ENCODE results near the gene CPXM2.

The CPXM2 gene
- 0 to 2.8 (median 0) reads per million in 17 experiments for total RNA-seq

DNA sequence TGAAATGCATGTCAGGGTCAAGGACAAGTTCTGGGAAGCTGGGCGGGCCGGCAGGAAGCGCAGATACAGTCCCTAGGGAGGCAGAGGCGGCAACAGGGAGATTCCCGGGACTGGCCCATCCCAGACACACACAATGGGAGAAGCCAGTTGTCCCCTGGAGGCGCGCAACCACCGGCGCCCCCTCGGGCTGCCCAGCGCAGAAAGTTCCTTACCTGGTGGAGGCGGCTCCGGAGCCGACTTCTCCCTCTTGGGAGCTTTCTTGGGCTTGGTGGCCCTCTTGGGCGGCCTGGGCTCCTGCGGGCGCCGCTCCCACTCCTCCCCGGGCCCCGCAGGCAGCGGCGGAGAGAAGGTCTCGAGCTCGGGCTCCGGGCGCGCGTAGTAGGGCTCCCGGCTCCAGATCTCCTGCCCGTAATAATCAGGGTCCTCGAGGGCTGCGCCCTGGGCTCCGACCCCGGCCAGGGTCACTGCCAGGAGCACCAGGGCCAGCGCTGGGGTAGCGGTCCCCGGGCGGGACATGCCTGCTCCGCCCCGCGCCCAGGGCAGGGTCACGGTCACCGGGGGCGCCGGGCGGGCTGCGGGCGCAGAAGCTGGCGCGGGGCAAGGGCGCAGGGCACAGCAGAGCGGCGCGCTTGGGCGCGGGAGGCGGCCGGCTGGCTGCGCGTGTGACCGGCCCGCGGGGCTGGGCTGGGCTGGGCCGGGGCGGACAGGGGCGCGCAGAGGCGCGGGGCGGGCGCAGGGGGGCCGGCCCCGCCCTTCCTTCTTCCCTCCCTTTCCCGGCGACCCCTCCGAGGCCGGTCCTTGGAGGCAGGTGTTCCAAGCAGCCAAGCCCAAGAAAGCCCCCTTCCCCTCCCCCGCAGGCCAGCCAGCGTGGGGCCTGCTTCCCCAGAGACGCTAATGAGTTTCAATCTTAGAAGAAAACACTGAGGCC, at the start of gene CPXM2:
Gene CPXM2, minus strand, starts transcription at position 664 of the 928 bp plus-strand sequence. Its CDS starts 148 bp downstream, at position 516.
- DNase-seq: no peak

DNA sequence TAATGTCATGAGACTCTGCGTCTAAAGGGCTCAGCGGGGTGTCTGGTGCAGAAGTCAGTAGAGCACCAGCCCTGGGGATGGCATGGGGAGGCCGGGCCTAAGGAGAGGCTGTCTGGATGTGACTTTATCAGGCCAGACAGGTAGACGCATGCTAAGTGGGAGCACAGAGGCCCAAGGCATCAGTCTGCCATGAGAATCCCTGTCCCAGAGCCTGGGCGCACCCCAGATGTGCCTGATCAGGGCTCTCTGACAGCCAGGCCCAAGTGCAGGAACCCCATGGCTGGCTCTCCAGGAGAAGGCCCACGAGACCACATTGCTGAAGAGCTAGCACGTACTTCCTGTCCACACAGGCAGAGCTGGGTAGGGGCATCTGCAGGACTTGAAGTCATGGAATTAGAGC, 48.0 kb upstream of the CPXM2 start:
- DNase-seq: no peak

DNA sequence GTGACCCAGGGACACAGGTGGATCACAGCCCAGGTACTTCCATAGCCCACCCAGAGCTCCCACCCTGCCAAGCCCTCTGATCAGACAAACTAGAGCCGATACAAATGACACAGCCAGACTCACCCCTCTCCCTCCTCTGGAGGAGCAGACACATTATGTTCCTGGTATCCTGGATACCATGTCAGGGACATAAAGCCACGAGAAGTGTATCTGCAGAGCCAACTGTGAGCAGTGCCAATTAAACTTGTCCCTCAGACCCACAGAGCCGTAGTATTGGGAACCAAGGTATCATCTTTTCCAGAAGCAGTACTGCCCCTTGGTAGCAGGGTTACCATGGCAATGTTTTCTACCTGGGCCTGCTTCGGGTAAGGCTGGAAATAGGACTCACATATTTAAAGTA, 47.3 kb upstream of the CPXM2 start:
- DNase-seq: no peak

- DNase-seq: no peak
These were observed 44.8 kb upstream of the CPXM2 start for GRCh38 chr10:123936426-123936825.

GRCh38 chr10:123935680-123936079, 44.1 kb upstream of the CPXM2 start:
- no peak for DNase-seq

- DNase-seq: no peak
These were observed 43.2 kb upstream of the CPXM2 start for GRCh38 chr10:123934846-123935245.

- no peak for DNase-seq
These were observed 38.9 kb upstream of the CPXM2 start for GRCh38 chr10:123930340-123931001.

GRCh38 chr10:123929791-123930190, 38.2 kb upstream of the CPXM2 start:
- DNase-seq: no peak

DNA sequence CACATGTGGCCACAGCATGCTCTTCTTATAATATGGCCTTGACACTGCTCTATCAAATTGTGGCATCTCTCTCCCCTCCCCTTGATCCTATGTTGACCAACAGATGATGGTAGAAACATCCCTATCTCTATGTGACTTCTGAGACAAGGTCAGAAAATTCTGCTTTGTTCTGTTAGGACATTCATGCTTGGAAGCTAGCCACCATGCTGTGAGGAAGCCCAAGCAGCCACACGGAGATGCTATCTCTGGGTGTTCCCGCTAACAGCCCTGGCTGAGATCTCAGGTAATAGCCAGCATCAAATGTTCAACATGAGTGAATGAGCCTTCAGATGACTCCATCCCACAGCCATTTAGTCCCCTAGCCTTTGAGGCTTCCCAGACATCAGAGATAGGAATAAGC, 36.8 kb upstream of the CPXM2 start:
- DNase-seq: no peak

DNA sequence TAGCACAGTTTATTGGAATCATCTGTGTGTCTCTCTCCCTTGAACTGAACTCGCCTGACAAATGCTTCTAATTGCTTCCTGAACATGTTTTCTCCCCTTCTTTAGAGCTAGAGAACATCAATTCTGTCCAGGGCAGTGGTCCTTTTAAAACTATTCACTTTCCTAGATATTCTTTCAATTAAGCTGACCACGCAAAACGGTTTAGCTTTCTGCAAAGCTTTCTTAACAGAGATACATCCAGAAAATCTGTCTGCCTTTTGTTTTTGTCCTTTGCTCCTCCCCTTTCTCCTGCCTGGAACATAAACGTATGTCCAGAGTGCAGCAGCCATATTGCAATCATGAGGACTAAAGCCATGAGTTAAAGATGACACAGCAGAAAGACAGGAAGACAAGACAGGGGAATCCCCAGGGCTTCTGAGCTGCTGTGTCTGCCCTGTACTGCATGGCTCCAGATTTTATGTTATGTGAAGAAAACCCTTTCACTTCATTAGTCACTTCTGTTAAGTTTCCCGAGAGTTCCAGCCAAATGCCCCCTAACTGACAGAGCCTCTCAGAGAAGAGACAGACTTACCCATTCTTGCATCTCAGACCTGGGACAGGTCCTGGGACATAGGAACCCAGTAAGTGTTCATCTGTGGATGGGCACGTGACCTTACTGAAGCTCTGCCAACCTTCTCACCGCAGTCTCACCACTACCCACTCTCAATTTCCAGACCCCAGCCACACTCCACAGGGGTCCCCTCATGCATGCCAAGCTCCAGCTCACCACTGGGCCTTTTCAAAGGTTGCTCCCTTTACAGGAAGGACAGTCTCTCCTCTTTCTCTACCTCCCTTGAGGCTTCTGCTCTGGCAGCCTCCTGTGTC, 35.0 kb upstream of the CPXM2 start:
- peak in 3 of 4 experiments; percentile 15 to 51 (median 29) for DNase-seq

- DNase-seq: no peak
These were observed 30.5 kb upstream of the CPXM2 start for GRCh38 chr10:123922126-123922525.

- no peak for DNase-seq
These were observed 25.2 kb upstream of the CPXM2 start for GRCh38 chr10:123916775-123917174.

DNA sequence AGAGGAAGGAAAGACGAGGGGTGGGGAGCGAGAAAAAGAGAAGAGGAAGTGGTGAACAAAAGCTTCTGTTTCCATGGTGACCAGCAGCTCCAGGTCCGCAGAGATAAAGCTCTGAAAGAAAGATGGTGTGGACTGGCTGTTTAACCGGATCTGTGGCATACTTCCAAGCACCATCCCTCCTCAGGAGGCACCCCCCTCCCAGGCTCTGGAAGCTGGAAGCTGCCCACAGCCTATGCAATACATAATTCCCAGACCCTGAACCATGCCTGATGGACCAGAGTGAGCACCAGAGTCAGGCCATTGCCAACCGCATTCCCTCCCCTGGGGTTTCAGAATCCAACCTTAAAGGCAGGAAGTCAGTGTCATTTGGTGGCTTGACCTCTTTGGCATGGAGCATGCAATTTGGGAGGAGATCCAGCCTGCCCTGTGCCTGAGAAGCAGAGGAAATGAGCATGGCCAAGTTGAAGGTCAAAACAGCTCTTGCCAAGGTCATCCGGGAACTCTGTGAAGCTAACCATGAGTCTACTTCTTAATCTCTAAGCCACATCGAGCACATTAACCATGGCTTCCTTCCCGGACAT, 22.2 kb upstream of the CPXM2 start:
- peak in 3 of 4 experiments; percentile 31 to 55 (median 31) for DNase-seq

DNA sequence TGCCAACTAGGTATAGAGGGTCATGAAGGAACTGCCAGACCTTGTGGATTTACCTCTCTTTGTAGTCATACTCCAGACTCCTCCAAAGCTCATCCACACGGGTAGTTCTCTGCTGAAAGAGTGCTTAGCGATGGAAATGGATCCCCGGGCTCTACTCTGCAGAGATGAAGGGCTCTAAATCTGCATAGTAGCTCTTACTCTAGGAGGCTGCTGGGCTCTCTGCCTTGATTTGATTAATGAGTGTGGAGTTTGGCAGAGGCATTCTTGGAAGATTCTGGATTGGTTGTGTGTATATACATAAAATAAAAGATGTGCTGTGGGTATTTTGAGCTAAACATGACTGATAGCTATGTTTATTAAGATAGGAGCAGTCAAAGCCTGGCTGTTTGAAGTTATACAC, 21.3 kb upstream of the CPXM2 start:
- DNase-seq: no peak

- DNase-seq: no peak
These were observed 20.9 kb upstream of the CPXM2 start for GRCh38 chr10:123912466-123912865.

- DNase-seq: no peak
These were observed 20.3 kb upstream of the CPXM2 start for GRCh38 chr10:123911866-123912265.

DNA sequence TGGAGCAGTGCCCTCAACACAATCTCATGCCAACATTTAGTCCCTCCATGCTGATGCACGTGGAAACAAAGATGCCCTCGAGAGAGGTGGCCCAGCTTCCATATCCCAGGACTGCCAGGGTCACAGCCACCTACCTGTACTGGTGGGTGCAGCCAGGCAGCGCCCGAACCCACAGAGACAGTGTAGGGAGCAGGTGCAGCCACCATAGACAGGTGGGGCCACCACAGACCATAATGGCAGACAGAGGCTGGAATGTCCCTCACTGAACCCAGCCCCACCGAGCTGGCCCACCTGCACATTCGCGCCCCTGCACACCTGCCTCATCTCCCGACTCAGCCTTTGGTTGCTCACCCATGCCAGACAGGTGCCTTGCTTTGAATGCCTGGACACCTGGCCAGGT, 18.3 kb upstream of the CPXM2 start:
- no peak for DNase-seq

DNA sequence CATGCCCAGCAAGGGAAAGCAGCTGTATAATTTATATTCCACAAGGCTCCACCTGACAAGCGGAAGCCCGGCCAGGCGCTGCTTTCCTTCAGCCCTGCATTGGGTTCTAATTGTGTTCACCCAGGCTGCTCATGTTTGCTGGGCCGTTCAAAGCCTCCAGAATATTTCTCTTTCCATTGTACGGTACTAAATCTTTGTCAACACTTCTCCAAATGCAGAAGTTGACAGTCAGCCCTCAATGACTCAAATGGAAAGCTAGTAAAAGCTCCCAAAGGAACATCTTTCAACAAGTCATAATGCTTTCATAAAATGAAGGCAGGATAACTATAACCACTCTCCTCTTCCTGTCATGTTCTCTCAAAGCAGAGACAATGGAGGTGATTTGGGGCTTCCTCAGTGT, 17.8 kb upstream of the CPXM2 start:
- DNase-seq: no peak

- no peak for DNase-seq
These were observed 16.8 kb upstream of the CPXM2 start for GRCh38 chr10:123908379-123908778.

DNA sequence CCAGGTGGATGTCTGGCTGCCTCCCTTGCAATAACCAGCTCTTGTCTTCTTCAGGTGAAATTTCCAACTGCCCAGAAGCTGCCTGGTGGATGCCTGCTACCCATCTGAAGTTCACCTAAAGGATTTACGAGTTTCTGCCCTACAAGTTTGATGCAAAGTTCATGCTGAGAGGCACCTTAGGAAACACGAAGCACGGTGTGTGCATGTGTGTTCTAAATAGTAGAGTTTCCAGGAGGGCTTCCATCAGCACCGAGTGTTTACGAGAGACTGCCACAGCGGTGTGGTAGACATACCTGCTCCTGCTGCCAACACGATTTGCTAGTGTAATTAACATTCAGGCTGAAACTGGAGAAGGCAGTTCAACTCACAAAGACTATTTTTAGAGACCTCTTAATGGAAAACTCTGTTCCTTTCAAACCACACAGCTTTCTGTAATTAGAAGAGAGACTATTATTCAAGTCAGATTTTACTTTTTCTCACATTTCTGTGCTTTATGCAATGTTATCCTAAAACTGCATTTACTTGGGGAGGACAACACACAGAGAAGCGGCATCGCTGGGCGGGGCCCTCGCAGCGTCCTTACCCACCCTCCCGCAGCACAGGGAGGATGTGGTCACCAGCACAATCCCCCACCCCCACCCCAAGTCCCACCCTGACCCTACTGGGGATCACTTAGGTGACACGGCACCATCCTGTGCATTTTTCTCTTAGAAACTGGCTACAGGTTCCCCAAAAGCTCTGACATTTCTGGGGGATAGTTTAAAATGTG, 15.5 kb upstream of the CPXM2 start:
- no peak for DNase-seq

GRCh38 chr10:123906296-123906695, 14.7 kb upstream of the CPXM2 start:
- no peak for DNase-seq

Data from suppressor macrophage (primary cell).